T-helper 2 cell treated with Interferon-gamma antibody and Interleukin-4, amounts not matched to agents 100 ng/mL and 5 ng/mL, for 36 hours (primary cell): Measurements from ENCODE around the gene NUP205. TPM values are rescaled to one million over a fixed set of nuclear protein-coding genes. Genes with fewer than 3 reads are reported as not detected.
"Not testable (repeated sequence)": the region's sequence is repeated elsewhere in the genome, so short reads cannot be mapped to it uniquely, and the experiment has no call there.

Source experiments
- intact Hi-C: fragments of 100-400 bp; cut with micrococcal nuclease; formaldehyde crosslinking; loops from one replicate; pipeline ENCODE4 v1.15.1; 2023
- total RNA-seq: library from RNA; stranded (reverse); gene quantifications from 2 replicates; pipeline ENCODE4 v1.2.3, GENCODE V29; 2022

NUP205 gene
- total RNA-seq, 1 donor from 2014 or later: 103 TPM

DNA sequence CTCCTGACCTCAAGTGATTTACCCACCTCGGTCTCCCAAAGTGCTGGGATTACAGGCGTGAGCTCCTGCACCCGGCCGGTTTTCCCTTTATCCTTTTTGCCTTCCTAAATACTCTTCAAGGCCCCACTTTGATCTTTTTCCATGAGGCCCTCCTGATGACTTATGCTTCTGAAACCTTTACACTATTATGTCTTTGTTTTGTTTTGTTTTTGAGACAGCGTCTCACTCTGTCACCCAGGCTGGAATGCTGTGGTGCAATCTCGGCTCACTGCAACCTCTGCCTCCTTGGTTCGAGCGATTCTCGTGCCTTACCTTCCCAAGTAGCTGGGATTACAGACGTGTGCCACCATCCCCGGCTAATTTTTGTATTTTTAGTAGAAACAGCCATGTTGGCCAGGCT is 108.4 kb downstream of the NUP205 start:
- intact Hi-C loops: no loop called here

DNA sequence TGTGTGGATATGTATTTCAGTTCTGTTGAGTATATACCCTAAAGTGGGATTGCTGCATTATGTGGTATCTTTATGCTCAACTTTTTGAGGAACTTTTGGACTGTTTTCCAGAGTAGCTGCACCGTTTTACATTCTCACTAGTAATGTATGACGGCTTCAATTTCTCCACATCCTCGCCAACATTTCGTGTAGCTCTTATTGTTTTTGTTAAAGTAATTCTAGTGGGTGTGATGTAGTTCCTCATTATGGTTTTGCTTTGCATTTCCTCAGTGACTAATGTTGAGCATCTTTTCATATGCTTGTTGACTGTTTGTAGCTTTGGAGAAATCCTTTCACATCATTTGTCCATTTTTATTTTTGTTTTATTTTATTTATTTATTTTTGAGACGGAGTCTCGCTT is 109.1 kb downstream of the NUP205 start:
- intact Hi-C loops: no loop called here

DNA sequence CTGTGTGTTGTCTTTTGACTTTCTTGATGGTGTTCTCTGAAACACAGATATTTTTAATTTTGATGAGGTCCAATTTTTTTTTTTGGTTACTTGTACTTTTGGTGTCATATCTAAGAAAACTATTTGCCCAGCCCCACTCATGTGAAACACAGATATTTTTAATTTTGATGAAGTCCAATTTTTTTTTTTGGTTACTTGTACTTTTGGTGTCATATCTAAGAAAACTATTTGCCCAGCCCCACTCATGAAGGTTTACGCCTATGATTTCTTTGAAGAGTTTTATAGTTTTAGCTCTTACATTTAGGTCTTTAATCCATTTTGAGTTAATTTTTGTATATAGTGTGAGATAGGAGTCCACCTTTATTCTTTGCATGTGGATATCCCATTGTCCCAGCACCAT is 109.9 kb downstream of the NUP205 start:
- intact Hi-C loops: not testable (repeated sequence)

DNA sequence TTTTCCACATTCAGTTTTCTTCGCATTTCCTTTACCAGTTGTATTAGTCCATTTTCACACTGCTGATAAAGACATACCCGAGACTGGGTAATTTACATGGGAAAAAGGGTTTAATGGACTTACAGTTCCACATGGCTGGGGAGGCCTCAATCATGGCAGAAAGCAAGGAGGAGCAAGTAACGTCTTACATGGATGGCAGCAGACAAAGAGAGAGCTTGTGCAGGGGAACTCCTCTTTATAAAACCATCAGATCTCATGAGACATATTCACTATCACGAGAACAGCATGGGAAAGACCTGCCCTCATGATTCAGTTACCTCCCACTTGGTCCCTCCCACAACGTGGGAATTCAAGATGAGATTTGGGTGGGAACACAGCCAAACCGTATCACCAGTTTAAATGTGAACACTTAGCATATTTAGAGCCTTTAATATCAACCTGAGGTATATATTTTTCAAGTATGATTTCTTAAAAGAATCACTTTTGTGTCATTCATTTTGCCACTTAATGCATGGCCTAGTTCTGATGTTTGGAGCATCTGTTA is 111.2 kb downstream of the NUP205 start:
- intact Hi-C loops: not testable (repeated sequence)

DNA sequence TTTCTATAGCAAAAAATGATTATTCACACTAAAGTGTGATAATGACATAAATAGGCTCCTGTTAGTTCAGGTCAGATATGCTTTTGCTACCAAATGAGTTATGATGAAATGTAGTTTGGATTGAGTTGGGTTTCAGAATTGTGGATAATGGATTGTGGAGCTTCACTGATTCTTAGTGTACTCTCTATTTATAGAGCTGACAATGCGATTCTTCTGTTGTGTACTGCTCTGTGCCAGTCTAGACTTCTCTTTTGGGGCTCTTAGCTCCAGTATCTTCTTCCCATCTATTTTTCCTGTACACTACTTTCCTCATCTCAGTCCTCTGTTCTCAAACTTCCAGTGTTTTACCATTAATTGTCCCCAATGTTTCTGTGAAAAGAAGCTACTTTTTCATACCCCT is 112.1 kb downstream of the NUP205 start:
- intact Hi-C loops: loop anchor here (5.0 kb wide), 2 partner anchors 43 to 343 kb away; no protein-coding TSS in a partner anchor

DNA sequence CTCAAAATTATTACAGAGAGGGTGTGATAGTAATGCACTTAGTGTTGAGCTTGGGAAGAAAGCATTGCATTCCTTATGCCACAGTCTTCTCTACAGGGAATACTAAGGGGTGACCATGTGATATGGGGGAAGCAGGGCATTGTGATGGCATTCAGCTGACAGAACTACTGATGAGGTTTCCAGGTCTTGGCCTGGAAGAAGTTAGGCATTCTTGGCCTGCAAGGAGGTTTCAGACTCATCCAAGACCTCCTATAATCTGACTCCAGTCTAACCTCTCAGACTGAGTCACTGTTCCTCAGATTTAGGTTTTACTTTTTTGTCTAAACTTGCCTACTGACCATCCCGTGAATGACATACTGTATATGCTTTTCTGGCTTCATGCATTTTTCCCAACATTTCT is 112.5 kb downstream of the NUP205 start:
- intact Hi-C loops: loop anchor here (5.0 kb wide), 2 partner anchors 42 to 342 kb away; no protein-coding TSS in a partner anchor

DNA sequence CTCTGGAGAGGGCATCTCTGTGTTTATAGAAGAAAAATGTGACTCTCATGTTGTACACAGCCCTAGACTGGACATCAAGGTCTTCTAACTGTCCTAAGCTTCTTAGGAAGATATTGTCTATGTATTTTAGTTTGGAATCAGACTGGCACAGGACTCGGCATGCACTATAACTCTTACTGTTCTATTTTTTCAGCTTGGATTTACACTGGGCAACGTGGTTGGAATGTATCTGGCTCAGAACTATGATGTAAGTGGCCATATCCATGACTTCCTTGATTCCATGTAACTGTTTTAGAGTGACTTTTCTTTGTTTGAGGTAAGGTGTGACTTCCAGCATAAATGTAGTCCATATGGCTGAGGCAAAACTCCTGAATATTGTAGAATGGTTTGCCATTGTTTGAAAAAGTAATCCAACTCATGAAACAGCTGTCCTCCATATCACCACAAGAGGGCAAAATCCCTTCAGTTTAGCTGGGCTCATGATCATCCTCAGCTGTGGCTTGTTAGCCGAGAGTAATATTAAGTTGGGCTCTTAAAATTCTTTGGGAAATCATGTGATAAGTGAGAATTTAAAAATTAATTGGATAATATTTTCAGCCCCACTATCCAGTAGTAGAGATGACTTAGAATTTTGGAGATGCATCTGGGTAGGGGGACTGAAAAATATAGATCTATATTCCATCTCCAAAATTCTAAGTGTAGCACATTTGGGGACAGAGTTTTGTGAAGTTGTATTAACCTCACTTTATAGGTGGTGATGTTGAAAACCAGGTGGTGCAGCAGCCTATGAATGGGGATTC is 115.0 kb downstream of the NUP205 start:
- intact Hi-C loops: loop anchor here (5.0 kb wide), 2 partner anchors 40 to 340 kb away; no protein-coding TSS in a partner anchor

DNA sequence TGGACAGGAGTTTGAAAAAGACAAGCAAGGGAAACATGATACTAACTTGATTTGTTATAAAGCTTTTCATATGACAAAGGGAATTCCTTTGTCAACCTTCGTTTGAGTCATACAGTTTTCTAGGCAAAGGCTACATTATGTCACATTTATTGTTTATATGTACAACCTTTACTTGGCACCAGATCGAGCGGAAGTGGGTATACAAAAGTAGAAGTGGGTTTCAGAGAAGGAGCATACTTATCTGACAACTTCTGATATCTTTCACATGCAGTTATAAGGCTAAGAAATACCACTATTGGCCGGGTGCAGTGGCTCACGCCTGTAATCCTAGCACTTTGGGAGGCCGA is 115.6 kb downstream of the NUP205 start:
- intact Hi-C loops: loop anchor here (5.0 kb wide), 2 partner anchors 39 to 339 kb away; no protein-coding TSS in a partner anchor

DNA sequence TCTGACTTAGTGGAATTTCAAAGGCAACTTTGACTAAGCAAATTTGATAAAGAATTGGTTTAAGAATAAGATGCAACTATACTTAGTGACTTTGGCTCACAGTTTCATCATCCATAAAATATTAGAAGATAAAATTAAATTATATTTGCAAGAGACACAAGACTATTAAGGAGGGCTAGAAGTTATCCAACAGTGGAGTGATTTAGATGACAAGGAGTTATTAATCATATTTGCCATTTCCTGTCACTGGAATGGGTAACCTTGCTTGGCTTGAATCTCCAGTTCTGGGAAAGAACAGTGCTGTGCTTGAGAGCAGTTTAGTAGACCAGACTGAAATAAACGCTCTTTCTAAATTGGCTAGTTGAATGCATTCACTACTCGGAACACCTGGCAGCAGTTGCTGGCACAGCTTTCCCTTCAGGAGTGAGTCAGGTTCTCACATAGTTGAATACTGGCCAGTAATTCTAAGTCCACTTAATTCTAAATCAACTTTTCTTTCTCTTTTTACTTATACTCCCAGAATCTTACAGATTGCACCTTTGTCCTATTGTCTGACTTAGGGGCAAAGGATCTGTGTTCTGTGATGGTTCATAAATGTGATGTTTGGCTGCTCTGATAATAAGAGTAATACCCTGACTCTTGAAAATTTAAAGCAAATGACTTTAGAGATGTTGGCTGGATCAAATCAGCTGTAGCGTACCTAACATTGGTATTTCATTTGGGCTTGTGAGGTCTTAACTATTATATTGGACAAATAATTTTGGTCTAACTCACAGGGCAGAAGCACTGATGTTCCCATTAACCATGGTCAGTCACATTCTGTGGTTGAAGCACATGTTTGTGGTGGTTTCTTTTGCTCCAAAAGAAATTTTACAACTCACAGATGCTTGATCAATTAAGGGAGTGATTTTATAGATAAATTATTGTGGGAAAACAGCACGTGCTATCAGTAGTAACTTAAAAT is 121.2 kb downstream of the NUP205 start:
- intact Hi-C loops: no loop called here

DNA sequence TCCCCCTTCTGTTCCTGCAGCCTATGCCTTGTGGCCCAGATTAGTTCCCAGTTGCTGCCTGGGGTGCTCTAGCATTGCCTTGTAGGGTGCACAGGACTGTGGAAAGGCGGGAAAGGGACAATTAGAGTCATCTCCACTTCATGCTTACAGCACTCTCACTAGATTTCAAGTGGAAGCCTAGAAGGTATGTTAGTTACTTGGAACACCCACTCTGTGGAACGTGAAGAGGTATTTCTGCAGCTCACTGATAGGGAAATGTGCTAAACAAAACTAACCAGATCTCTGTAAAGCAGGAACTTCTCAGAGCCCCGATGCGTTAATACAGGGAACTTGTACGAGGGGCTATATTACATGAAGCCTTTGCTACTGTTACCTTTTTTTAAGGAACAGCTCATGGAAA is 124.0 kb downstream of the NUP205 start:
- intact Hi-C loops: no loop called here

DNA sequence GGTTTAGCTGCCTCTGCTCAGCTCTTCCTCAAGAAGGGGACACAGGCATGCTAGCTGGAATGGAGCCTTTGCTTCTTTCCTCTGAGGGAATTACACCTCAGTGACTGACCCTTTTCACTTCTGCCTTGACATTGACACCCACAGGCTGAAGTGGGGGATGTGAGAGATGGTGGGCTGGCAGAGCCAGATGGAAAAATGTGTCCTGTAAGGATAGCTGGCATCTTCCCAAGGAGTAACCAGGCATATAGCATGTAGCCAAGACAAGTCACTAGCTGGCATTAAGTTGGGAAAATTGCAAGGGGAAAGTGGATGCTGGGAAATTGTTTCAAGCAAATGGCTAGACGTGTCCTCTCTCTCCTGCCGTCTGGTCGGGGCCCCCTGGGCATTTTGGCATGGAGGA is 124.5 kb downstream of the NUP205 start:
- intact Hi-C loops: no loop called here

DNA sequence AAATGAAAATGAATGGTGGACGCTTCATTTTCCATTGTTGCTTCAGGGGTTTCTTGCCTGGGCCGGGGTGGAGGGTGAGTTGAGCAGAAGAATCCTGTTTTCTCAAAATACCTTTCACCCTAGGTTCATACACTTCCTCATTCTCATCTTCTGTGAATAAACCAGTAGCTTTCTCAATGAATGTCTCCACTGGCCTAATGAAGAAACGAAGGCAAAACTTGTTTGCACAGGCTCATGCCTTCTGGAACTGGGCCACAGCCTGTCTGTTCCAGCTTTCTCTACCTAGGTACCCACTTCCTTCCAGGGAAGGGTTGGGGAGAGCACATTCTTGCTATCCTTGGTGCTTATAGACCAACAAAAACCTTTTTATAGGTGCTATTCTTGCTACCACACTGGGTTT is 125.9 kb downstream of the NUP205 start:
- intact Hi-C loops: no loop called here

DNA sequence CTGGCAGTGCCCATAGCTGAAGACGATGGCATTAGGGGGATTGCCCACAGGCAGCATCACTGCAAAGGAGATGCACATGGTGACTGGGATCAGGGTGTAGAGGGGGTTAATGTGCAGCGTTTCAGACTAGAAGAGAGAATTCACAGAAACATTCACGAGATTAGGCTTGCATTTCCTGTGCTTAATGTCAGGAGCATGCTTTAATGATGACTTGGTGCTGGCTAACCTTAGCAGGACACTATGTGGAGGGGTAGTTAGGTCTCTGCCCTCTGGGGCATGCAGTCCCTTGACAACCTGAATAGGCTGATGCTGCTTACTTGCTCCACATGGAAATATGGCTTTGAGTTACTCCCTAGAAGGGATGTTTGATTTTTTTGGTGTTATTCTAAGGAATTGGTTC is 126.4 kb downstream of the NUP205 start:
- intact Hi-C loops: no loop called here

DNA sequence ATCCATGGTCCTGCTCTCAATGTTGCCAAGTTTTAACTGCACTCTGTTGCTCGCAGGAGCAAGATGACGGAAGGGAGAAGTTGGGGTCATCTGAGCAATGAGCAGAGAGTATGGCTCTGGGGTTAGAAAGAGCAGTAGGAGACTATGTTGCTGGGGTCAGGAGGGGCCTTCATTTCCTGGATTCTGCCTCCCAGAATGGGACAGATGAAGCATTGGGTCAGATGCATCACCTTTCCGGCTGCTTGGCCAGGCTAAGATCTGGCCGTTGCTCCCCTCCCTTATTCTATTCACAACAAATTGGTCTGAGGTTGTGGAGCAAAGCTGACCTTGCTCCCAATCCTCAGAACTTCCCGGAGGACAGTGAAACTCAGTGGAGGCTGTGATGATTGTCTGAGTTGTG is 127.0 kb downstream of the NUP205 start:
- intact Hi-C loops: no loop called here

DNA sequence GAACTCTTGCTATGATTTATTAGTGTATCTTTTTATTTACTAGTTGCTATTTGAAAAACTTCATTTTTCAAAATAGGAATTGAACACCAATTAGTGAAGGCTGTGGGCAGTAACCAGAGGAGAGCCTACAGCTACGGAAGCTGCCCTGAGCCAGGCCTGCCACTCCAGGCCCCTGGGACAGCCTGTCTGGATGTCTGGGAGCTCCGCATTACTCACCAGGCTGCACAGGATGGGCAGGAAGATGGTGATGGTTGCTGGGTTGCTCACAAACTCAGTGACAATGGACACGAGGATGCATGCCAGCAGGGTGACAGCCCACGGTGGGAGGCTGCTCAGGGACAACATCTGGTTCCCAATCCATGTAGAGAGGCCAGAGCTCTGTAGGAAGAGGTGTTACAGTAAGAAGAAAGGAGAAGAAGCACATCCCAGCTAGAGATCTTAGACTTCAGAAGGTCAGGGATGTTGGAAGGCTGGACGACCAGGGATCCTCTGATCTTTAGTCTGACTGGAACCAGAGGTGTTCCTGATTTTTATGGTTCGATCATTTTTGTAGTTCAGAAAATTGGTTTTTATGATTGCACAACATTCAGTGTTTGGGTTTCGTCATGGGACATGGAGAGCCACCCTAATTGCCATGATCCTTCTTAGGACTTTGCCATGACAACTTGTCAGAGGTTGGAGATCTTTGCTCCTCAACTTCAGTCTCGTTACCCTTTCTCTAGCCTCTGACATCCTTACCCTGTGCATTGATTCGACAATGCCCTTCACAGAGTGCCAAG is 127.8 kb downstream of the NUP205 start:
- intact Hi-C loops: no loop called here

DNA sequence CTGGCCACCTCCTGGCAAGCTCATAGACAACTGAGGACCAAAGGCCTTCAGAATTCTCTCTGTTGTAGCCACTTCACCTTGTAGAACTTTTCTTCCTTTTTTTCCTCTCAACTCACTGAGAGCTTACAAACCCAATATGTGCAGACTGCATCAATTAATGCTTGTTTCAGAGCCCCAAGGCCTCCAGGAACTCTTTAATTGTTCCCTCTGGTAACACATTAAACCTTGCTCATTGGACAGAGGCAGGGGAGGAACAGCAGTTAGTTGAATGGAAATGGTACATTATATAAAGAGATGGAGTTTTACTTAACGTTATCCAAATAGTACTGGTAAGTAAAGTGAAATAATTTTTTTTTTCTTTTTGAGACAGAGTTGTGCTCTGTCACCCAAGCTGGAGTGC is 129.7 kb downstream of the NUP205 start:
- intact Hi-C loops: no loop called here

DNA sequence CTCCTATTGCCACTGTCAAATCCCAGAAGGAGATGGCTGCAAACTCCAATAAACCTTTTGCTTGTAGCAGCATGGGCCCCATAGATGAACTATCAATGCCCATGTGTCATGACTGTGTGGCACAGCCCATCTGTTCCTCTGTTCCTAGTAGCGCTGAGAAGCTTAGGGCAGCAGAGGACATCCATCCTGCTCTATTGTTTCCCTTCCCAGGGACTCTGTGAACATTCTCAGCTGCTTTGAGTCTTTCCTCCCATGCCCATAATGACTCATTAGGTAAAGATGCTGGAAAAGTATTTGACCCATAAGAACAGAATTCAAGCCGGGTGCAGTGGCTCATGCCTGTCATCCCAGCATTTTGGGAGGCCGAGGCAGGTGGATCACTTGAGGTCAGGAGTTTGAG is 132.8 kb downstream of the NUP205 start:
- intact Hi-C loops: no loop called here

DNA sequence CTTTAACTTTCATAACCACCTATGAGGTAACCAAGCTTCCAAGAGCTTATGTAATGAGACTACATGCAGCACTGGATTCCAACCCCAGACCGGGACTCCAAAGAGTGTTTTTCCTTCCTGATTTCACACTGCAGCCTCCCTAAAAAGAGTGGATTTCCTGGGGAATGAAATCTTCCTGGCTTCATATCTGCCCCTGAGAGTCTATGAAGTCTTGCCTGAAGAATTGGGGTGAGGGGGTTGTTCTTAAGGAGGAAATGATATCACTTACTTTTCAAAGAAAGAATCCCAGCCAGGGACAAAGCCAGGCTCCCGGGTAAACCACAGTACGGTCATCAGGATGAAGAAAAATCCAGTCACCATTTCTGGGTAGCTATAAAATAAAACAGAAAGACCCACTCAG is 134.3 kb downstream of the NUP205 start:
- intact Hi-C loops: no loop called here

DNA sequence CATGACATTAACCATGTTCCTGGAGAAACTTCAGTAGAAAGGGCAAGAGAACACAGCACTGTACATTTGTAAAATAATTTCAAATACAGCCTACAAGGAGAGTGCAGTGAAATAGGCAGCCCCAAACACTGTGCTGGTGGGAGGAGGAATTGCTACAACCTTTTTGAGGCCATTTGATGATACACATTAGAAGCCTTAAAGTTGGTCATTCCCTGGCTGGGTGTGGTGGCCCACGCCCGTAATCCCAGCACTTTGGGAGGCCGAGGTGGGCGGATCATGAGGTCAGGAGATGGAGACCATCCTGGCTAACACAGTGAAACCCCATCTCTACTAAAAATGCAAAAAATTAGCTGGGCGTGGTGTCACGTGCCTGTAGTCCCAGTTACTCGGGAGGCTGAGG is 134.9 kb downstream of the NUP205 start:
- intact Hi-C loops: not testable (repeated sequence)

DNA sequence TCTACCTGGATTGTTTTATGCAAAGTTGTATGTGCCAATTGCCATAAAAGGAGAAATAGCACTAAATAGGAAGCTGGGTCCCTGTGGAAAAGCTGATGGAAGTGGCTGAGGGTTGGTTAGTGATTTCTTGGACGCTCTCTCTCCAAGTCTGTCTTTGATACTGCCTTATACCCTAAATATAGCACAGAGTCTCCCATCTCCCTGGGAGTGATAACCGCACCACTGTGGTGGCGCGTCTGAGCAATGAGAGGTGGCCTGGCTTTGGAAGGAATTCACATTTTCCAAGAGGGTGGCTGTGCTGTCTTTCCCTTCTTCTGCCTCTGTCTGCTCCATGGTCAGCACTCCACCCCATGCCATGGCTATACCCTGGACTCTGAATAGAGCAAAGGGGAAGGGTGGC is 135.8 kb downstream of the NUP205 start:
- intact Hi-C loops: no loop called here
